ENCODE results near the gene ANKRD9. TPM values are rescaled to one million over a fixed set of nuclear protein-coding genes. Genes with fewer than 3 reads are reported as not detected.
A peak's percentile ranks its signal among the peaks of the same experiment; 100 is the strongest.

Gene ANKRD9
- total and polyA plus RNA-seq, 2 of the 13 experiments (the other 11 are each of a cell fraction or from before 2014, with no cell fraction given): 10.0 to 15.0 TPM

GRCh38 chr14:102544747-102545460, 35.3 kb upstream of the ANKRD9 start (continued):
- no peak for TF ChIP-seq TFAP4 (IDR thresholded peaks at IDR 0.05; ENCODE audit: borderline replicate concordance, low read depth)
- no peak; the same call in 1 of the 2 replicates for TF ChIP-seq HIVEP1 (CRISPR knock-in tag; IDR thresholded peaks at IDR 0.05)
- peak; percentile 55; the same call in 1 of the 2 replicates for TF ChIP-seq ZFP91 (CRISPR knock-in tag; IDR thresholded peaks at IDR 0.05; ENCODE audit: borderline replicate concordance)
- TF ChIP-seq IRF1 (CRISPR knock-in tag; IDR thresholded peaks at IDR 0.05; ENCODE audit: low read depth): no peak
- TF ChIP-seq ZNF484 (CRISPR knock-in tag; IDR thresholded peaks at IDR 0.05; ENCODE audit: borderline replicate concordance, low read depth): no peak
- TF ChIP-seq MAFF (IDR thresholded peaks at IDR 0.05; ENCODE audit: low read depth, low read length): no peak
- no peak for TF ChIP-seq KAT8 (CRISPR knock-in tag; IDR thresholded peaks at IDR 0.05)
- no peak for TF ChIP-seq ZNF775 (CRISPR knock-in tag; IDR thresholded peaks at IDR 0.05; ENCODE audit: borderline replicate concordance)
- TF ChIP-seq TCF7 (IDR thresholded peaks at IDR 0.05; ENCODE audit: low read depth): no peak
- no peak for TF ChIP-seq ATAD3A (CRISPR knock-in tag; IDR thresholded peaks at IDR 0.05)
- no peak for TF ChIP-seq TP53 (CRISPR knock-in tag; conservative IDR thresholded peaks at IDR 0.05)
- TF ChIP-seq TBX3 (IDR thresholded peaks at IDR 0.05; ENCODE audit: borderline replicate concordance): no peak
- TF ChIP-seq IRX3 (CRISPR knock-in tag; IDR thresholded peaks at IDR 0.05; ENCODE audit: borderline replicate concordance, low read depth): no peak
- no peak for TF ChIP-seq TFDP1 (CRISPR knock-in tag; IDR thresholded peaks at IDR 0.05; ENCODE audit: borderline replicate concordance)
- no peak for TF ChIP-seq JUNB (CRISPR knock-in tag; IDR thresholded peaks at IDR 0.05; ENCODE audit: borderline replicate concordance)
- TF ChIP-seq ZNF292 (CRISPR knock-in tag; IDR thresholded peaks at IDR 0.05; ENCODE audit: borderline replicate concordance, low read depth): no peak
- no peak for TF ChIP-seq TBP (CRISPR knock-in tag; IDR thresholded peaks at IDR 0.05)
- TF ChIP-seq FOXC1 (CRISPR knock-in tag; IDR thresholded peaks at IDR 0.05; ENCODE audit: borderline replicate concordance): no peak
- peak; percentile 46; the same call in 1 of the 2 replicates for TF ChIP-seq ZIK1 (CRISPR knock-in tag; IDR thresholded peaks at IDR 0.05; ENCODE audit: borderline replicate concordance, low read depth)
- TF ChIP-seq ZNF577 (CRISPR knock-in tag; IDR thresholded peaks at IDR 0.05; ENCODE audit: borderline replicate concordance, low read depth): no peak
- 0 out of 2 replicates have a peak, but pooled peaks have one; percentile 41 for TF ChIP-seq NR3C1 (CRISPR knock-in tag; IDR thresholded peaks at IDR 0.05)
- no peak for TF ChIP-seq PRDM4 (CRISPR knock-in tag; IDR thresholded peaks at IDR 0.05; ENCODE audit: borderline replicate concordance)
- no peak for TF ChIP-seq SP140L (CRISPR knock-in tag; IDR thresholded peaks at IDR 0.05; ENCODE audit: borderline replicate concordance)
